Measurements from ENCODE around the gene DAPK2.

- TF ChIP-seq EP300 (IDR thresholded peaks at IDR 0.05; ENCODE audit: borderline replicate concordance) (no peak), EGR1 (IDR thresholded peaks at IDR 0.05) (no peak), ZBTB7A (IDR thresholded peaks at IDR 0.05; ENCODE audit: low read depth) (no peak), USF1 (IDR thresholded peaks at IDR 0.05) (no peak), TAF1 (IDR thresholded peaks at IDR 0.05; ENCODE audit: low read depth) (no peak), CEBPB (IDR thresholded peaks at IDR 0.05) (no peak)
These were observed 146.0 kb downstream of the DAPK2 start for GRCh38 chr15:63900306-63900705.

Measured in Ishikawa (cell line).